Neural crest cell (in vitro differentiated cells): ENCODE results near the gene ARSJ. TPM values are rescaled to one million over a fixed set of nuclear protein-coding genes. Genes with fewer than 3 reads are reported as not detected.
"Not testable (repeated sequence)": the region's sequence is repeated elsewhere in the genome, so short reads cannot be mapped to it uniquely, and the experiment has no call there.

Experiments
- DNase-seq: peaks from one replicate; pipeline ENCODE4 v3.0.0; 2021; ENCODE audit warnings: low read depth, mixed read lengths, low spot score
- H3K27ac Mint-ChIP-seq: one replicate; pipeline ENCODE4 v1.8.0; 2021; ENCODE audit warnings: mild to moderate bottlenecking, mixed read lengths; ENCODE audit not compliant: unreplicated experiment
- H3K27me3 Mint-ChIP-seq: 2 replicates; pipeline ENCODE4 v1.8.0; 2021; ENCODE audit warnings: low read depth, mild to moderate bottlenecking, mixed read lengths
- H3K36me3 Mint-ChIP-seq: 2 replicates; pipeline ENCODE4 v1.8.0; 2021; ENCODE audit warnings: low read depth, mild to moderate bottlenecking, mixed read lengths
- H3K4me1 Mint-ChIP-seq: 2 replicates; pipeline ENCODE4 v1.8.0; 2021; ENCODE audit warnings: mixed read lengths
- H3K4me3 Mint-ChIP-seq: one replicate; pipeline ENCODE4 v1.8.0; 2021; ENCODE audit warnings: mild to moderate bottlenecking, mixed read lengths
- H3K9me3 Mint-ChIP-seq: 2 replicates; pipeline ENCODE4 v1.8.0; 2021; ENCODE audit warnings: mixed read lengths
- total RNA-seq: library from RNA; stranded (reverse); gene quantifications from 2 replicates; pipeline ENCODE4 v1.2.1, GENCODE V29; 2021
- TF ChIP-seq, protein P1 (sequence below): fragments of 200-600 bp; sonication (generic); conservative IDR thresholded peaks from 2 replicates; pipeline ENCODE4 v1.5.0; 2021; ENCODE audit warnings: antibody characterized with exemption, mild to moderate bottlenecking

Gene ARSJ
- total RNA-seq, 1 donor from 2014 or later: 0.49 TPM

DNA sequence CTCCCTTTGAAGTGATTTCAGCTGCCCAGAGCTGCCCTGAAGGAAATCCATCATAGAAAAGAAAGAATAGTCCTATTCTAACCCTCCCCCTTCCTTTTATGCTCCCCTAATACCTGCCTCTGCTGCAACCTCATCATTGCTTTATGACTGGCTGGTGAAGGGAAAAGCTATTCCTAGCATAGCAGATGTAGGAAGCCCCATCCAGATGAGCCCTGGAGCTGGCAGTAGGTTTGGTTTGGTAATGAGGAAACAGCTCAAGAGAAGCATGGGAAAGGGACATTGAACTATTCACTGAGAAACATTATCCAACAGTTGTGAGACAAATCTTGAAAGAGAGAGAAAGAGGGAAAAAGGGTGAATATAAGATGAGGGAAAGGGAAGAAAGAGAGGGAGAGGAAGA is 29.2 kb downstream of the ARSJ start:
- TF ChIP-seq, protein P1, sequence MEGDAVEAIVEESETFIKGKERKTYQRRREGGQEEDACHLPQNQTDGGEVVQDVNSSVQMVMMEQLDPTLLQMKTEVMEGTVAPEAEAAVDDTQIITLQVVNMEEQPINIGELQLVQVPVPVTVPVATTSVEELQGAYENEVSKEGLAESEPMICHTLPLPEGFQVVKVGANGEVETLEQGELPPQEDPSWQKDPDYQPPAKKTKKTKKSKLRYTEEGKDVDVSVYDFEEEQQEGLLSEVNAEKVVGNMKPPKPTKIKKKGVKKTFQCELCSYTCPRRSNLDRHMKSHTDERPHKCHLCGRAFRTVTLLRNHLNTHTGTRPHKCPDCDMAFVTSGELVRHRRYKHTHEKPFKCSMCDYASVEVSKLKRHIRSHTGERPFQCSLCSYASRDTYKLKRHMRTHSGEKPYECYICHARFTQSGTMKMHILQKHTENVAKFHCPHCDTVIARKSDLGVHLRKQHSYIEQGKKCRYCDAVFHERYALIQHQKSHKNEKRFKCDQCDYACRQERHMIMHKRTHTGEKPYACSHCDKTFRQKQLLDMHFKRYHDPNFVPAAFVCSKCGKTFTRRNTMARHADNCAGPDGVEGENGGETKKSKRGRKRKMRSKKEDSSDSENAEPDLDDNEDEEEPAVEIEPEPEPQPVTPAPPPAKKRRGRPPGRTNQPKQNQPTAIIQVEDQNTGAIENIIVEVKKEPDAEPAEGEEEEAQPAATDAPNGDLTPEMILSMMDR: no peak
- Mint-ChIP-seq H3K4me3 (no peak overlapping the region), H3K27me3 (no peaks in the 10 kb centered on the region), H3K27ac (no peak overlapping the region), H3K36me3 (no peaks in the 10 kb centered on the region), H3K9me3 (no peaks in the 10 kb centered on the region), H3K4me1 (no peaks in the 10 kb centered on the region)
- DNase-seq: no peak

GRCh38 chr4:113947484-113947883 is 32.0 kb downstream of the ARSJ start:
- TF ChIP-seq, protein P1: no peak
- H3K27ac Mint-ChIP-seq: no peak overlapping the region
- no peaks in the 10 kb centered on the region for H3K9me3 Mint-ChIP-seq
- H3K4me1 Mint-ChIP-seq: no peaks in the 10 kb centered on the region
- no peaks in the 10 kb centered on the region for H3K36me3 Mint-ChIP-seq
- no peak overlapping the region for H3K4me3 Mint-ChIP-seq
- H3K27me3 Mint-ChIP-seq: no peaks in the 10 kb centered on the region
- DNase-seq: no peak

- TF ChIP-seq, protein P1: no peak
- Mint-ChIP-seq H3K9me3 (no peaks in the 10 kb centered on the region), H3K27ac (no peak overlapping the region)
Measured at GRCh38 chr4:113945906-113946305, 33.5 kb downstream of the ARSJ start.

DNA sequence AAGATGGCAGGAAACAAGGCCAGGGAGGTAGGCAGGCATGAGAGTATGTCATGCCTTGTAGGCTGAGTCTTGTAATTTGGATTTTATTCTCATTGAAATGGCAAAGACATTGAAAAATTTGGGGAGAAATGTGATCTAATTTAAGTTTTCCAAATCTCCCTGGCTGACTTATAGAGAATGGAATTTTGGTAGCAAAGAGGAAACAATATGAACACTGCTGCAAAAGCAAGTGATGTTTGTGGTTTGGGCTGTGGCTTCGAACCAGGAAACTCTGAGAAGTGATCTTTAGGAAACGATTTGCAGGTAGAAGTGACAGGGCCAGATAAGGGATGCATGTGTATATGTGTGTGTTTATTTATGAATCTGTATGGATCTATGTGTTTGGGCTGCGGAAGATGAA is 35.6 kb downstream of the ARSJ start:
- no peak overlapping the region for H3K4me3 Mint-ChIP-seq
- TF ChIP-seq, protein P1: no peak
- H3K27me3 Mint-ChIP-seq: no peaks in the 10 kb centered on the region
- H3K4me1 Mint-ChIP-seq: no peaks in the 10 kb centered on the region
- H3K36me3 Mint-ChIP-seq: no peaks in the 10 kb centered on the region
- DNase-seq: no peak
- no peaks in the 10 kb centered on the region for H3K9me3 Mint-ChIP-seq
- H3K27ac Mint-ChIP-seq: no peak overlapping the region

More at GRCh38 chr4:113945906-113946305, 33.5 kb downstream of the ARSJ start:
- no peaks in the 10 kb centered on the region for H3K4me1 Mint-ChIP-seq
- H3K36me3 Mint-ChIP-seq: no peaks in the 10 kb centered on the region
- H3K27me3 Mint-ChIP-seq: no peaks in the 10 kb centered on the region
- no peak overlapping the region for H3K4me3 Mint-ChIP-seq
- no peak for DNase-seq

DNA sequence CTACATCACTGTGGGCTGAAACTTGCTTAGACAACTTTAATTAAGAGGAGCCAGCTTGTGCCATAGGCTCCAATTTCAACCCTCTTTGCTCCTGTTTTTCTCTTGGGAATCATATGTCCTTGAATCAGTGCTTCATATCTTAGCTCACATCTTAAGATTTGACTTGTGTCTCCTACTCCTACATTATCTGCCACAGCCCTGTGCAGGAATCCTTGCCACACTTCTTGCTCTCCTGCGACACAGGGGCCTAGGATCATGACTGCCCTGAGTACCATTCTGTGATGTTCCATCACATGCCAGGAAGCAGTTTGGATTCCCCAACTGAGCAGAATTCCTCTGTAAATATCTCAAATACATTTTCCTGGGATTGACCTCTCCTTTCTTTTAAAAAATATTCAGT is 36.4 kb downstream of the ARSJ start:
- H3K4me3 Mint-ChIP-seq: no peak overlapping the region
- no peaks in the 10 kb centered on the region for H3K4me1 Mint-ChIP-seq
- H3K9me3 Mint-ChIP-seq: no peaks in the 10 kb centered on the region
- H3K27ac Mint-ChIP-seq: no peak overlapping the region
- TF ChIP-seq, protein P1: no peak
- H3K27me3 Mint-ChIP-seq: no peaks in the 10 kb centered on the region
- no peak for DNase-seq
- no peaks in the 10 kb centered on the region for H3K36me3 Mint-ChIP-seq

GRCh38 chr4:113941836-113942235 is 37.6 kb downstream of the ARSJ start:
- Mint-ChIP-seq H3K36me3 (no peaks in the 10 kb centered on the region), H3K4me1 (no peaks in the 10 kb centered on the region), H3K4me3 (no peak overlapping the region), H3K9me3 (no peaks in the 10 kb centered on the region), H3K27me3 (no peaks in the 10 kb centered on the region), H3K27ac (no peak overlapping the region)
- DNase-seq: no peak
- TF ChIP-seq, protein P1: no peak

DNA sequence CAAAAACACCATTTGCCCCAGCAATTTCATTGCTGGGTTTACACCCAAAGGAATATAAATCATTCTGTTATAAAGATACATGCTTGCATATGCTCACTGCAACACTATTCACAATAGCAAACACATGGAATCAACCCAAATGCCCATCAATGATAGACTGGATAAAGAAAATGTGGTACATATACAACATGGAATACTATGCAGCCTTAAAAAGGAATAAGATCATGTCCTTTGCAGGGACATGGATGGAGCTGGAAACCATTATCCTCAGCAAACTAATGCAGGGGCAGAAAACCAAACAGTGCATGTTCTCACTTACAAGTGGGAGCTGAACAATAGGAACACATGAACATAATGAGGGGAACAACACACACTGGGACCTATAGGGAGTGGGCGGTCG is 39.3 kb downstream of the ARSJ start:
- not testable (repeated sequence) for DNase-seq, H3K27ac Mint-ChIP-seq, H3K27me3 Mint-ChIP-seq, H3K9me3 Mint-ChIP-seq, H3K4me3 Mint-ChIP-seq, H3K4me1 Mint-ChIP-seq, H3K36me3 Mint-ChIP-seq
